Right hindlimb (tissue), 1 donor: ENCODE results near the gene LY6G6D.

Experiments
- DNase-seq: peaks from one replicate; pipeline ENCODE4 v3.0.0-alpha.2; 2018

Gene LY6G6D, protein sequence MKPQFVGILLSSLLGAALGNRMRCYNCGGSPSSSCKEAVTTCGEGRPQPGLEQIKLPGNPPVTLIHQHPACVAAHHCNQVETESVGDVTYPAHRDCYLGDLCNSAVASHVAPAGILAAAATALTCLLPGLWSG

DNA sequence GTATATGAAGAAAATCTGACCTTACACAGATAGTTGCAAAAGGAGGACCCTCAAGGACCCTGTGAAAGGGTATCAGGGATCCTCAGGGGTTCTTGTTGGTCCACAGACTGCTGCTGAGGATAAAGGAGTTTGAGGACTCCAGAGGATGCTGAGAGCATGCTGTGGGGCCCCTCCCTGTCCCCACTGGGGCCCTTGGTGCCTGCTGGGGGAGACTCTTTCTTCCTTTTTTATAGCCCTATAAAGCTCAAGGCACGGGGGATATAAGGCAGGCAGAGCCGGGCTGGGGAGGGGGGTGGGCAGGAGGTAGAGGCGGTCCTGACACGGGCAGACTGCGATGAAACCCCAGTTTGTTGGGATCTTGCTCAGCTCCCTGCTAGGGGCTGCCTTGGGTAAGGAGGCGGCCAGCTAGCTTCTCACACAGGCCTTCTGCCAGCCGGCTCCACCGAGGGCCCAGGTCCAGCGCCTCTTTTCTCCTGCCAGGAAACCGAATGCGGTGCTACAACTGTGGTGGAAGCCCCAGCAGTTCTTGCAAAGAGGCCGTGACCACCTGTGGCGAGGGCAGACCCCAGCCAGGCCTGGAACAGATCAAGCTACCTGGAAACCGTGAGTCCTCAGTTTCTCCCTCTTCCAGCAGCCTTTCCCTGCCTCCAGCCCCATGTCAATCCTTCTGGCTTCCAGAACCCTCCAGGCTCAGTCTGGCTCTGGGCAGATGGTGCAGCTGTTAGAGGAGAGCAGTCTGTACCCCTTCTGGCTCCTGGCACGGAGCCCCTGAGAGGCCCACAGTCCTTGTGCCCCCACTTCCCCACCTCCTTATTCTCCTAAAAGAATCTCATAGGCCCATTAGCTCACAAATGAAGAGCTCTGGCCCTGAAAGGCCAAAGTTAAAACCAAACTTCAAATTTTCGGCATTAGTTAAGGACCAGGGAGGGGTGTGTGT lies at the start of gene LY6G6D:
Gene LY6G6D, plus strand, starts transcription at position 327 of the 937 bp plus-strand sequence. Its CDS starts 8 bp downstream, at position 335.
- peak; percentile 49 for DNase-seq

DNA sequence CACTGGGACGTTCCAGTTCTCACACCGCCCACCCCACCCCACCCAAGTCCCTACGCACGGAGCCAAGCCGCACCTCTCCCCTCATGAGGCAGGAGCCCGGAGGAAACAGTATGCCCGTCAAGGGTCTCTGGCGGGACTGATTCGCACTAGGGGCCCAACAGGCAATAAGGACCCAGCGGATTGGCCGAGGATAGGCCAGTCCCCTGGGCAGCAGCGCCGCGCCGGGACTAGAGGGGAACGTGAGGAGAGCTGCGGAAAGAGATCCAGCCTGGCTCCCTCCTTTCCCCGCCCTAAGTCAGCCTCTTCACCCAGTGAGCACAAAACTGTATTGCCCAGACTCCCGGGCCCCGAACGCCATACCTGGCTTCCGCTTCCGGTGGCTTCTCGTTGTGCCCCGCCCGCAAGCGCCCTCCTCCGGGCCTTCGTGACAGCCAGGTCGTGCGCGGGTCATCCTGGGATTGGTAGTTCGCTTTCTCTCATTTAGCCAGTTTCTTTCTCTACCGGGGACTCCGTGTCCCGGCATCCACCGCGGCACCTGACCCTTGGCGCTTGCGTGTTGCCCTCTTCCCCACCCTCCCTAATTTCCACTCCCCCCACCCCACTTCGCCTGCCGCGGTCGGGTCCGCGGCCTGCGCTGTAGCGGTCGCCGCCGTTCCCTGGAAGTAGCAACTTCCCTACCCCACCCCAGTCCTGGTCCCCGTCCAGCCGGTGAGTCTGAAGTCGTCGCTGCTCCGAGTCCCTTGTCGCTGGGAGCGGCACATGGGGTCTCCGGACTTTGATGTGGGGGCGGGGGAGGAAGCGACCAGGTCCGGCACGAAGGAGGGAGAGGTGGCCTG lies 49.4 kb upstream of the LY6G6D start, which contains the start of gene CSNK2B:
Gene CSNK2B, plus strand, starts transcription at position 580 of the 836 bp plus-strand sequence. CDS start 752 bp downstream, outside the sequence.
- DNase-seq, result peak; percentile 99

DNA sequence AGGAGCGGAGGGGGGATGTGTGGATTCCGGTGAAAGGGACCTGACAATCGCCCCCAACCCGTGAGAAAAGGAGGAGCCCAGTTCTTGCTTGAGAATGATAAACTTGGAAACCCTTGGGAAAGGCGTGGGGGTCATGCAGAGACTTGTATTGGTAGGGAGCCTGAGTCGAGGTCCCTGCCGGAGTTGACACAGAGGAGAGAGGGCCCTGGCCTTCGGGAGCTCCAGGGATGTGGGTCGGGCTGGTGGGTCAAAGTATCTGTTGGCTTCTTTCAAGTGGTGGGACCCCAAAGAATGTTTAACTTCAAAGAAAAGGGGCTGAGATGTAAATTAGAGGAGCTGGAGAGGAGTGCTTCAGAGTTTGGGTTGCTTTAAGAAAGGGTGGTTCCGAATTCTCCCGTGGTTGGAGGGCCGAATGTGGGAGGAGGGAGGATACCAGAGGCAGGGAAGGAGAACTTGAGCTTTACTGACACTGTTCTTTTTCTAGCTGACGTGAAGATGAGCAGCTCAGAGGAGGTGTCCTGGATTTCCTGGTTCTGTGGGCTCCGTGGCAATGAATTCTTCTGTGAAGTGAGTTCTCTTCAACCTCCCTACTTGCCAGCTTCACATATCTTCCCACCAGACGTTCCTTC lies 48.7 kb upstream of the LY6G6D start:
- no peak for DNase-seq

DNA sequence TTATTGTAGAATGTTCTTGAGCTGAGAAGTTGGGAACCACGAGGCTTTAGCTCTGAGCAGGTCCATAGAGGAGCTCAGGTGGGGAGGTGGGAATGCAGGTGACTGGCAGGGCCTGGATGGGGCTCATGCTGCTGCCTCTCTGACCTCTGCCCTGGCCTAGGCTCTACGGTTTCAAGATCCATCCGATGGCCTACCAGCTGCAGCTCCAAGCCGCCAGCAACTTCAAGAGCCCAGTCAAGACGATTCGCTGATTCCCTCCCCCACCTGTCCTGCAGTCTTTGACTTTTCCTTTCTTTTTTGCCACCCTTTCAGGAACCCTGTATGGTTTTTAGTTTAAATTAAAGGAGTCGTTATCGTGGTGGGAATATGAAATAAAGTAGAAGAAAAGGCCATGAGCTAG lies 45.5 kb upstream of the LY6G6D start, which contains the start of gene LY6G5B:
Gene LY6G5B, plus strand, starts transcription at position 301 of the 400 bp plus-strand sequence. CDS start 975 bp downstream, outside the sequence.
- no peak for DNase-seq

DNA sequence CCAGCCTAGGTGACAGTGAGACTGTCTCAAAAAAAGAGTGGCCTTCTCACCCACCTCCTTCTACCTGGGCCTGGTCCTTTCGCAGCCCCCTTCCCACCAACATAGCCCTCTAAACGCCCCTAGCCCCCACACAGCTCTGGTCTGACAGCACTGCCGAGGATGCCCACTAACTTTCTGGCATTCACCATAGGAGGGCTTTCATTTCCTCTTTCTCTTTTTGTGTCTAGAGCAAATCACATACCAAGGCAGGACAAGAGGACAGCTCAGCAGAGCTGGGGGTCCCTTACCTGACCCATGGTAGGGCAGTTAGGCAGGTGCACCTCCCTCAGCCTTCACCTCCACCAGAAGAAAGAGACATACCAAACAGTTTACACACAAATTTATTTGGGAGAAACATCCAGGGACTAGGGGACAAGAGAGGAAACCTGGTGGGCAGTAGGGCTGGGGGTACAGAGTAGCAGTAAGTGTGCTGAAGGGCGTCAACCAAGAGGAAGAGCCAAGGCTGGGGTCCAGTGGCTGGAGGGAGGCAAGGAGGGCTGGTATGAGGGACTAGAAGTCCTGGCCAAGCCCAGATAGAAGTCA lies 38.7 kb upstream of the LY6G6D start:
- DNase-seq, result no peak

DNA sequence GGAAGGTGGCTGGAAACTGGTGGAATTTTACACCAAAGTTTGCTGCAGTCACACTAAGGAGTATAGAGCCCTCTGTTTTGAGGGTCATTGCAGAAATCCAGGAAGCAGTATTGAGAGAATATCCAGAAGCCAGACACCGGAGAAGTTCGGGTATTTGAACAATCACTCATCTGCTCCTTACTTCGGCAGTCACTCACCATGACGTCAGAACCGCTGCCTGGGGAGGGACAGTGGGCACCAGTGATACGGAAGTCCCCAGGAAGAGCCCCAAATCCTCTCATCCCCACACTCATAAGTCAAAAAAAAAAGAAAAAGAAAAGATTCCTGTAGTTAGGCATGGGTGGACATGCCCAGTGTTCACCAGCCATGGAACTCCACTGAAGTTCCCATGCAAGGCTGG lies 38.2 kb upstream of the LY6G6D start:
- no peak for DNase-seq

DNA sequence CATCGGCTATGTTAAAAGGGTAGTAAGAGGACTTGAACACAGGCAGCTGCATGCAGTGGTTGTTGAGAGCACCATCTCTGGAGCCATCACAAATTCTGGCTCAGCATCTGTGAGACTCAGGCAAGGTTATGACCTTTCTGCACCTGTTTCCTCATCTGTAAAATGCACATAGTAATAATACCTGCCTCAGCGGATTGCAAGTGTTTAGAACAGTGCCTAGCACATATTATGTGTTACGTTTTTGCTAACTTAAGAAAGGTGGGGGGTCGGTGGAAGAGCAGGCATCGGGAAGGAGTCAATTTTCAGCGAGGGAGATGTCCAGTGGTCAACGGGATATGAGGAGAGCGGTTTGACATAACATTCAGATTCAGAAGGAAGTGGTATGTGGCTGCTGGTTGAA lies 37.2 kb upstream of the LY6G6D start:
- no peak for DNase-seq

DNA sequence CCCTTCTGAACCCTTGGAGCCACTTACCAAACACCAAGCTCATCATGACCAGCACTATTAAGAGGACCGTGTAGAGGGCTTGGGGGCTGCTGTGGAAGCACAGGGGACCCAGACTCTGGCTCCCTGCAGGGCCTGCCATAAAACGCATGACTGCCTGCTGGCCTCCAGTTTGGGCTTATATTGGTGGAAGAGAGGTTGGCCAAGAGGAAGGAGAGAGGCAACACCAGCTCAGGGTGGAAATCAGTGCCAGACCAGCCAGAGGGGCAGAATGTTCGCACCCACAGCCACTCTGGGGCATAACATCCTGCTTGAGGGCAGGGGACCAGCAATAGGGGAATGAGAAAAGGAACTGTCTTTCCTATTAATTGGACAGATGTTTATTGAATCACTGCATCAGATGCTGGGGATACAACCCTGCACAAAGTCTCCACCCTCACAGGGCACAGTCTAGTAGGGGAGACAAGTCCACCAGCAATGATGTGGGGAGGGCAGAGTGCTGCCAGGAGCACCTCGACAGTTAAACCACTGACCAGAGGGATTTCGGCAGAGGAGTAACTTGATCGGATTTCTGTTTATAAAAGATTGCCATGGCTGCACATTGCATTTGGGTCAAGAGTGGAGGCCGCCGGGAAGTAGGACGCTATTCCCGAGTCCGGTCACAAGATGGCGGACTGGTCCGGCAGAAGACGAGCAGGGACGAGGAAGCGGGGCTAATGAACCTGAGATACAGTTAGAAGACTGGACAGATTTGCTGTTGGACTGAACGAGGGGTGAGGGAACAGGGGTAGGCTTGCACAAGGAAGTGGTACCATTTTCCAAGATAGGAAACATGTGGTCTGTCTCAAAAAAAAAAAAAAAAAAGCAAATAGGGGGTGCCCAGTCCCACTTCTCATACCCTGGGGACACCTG lies 34.7 kb upstream of the LY6G6D start, which contains the start of gene LY6G5C:
Gene LY6G5C, minus strand, starts transcription at position 842 of the 909 bp plus-strand sequence. Its CDS starts 694 bp downstream, at position 148.
- peak; percentile 91 for DNase-seq

DNA sequence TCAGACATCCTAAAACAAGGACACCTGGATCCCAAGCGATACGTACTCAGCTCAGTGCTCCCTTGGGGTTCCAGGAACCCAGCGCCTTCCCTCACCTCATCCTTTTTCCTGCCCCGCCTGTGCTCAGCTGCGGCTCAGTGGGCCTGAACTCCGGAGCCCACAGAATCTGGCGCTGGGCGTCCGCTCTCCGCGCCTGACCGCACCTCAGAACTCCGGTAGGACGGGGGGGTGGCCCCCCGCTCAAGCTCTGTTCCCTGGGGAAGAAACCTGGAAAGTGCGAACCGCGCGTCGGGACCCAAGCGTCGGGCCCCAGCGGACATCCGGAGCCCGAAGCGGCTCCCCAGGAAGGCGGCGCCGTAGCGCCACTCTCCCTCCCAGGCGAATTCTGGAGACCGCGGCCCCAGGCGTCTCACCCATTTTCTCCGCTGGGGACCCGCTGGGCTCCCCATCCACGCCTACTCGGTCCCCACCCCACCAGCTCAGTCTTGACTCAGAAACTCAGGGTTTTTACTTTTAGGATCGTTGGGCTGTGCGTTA lies 33.9 kb upstream of the LY6G6D start:
- DNase-seq, result no peak

DNA sequence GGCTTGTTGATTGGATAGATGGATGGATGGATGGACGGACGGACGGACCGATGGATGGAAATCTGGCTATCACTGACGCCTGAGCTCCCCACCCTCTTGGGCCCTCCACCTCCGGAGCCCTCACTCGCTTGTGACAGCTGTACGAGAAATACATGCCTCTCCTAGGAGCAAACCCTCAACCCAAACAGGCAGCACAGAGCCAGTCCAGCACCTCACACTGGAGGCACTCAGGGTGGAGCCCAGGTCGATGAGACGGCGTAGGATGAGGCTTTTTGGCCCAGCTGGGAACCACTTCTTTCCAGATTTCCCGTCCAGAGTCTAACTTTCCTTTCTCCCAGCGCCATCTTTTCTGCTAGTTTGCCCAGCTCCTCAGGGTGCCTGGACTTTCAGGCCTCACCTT lies 31.6 kb upstream of the LY6G6D start:
- no peak for DNase-seq

DNA sequence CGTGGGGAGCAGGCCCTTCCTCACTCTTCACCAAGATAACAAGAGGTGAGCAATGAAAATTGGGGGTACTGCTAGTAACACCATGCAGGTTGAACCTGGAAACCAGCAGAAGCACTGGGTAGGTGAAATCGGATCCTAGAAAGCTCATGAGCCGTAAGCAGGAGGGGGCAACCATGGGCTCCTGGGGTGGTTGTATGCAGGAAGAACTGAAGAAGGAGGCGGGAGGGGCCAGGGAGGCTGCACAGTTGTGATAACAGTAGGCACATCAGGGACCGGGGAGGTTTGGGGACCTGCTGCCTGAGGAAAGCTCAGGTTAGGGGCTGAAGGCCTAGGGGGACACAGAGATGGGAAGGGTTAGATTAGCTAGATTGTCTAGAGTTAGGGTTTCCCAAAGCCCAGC lies 28.7 kb upstream of the LY6G6D start:
- DNase-seq, result no peak

DNA sequence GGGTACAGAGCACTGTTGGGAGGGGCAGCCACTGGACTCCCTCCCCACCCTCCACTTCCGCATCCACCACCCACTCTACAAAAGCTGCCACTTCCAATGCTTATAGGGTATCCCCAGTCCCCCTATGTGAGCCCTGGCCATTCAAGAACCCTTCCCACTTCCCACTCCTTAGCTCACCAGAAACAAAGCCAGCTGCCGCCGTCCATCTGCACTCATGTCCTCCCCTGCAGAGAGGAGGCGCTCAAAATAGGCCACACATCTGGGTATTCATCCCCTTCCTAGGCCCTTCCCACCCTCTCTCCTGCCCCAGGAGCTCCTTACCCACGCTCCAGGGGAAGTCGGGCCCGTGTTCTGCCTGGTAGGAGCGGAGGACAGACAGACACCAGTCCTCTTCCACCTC lies 27.8 kb upstream of the LY6G6D start:
- DNase-seq, result no peak

DNA sequence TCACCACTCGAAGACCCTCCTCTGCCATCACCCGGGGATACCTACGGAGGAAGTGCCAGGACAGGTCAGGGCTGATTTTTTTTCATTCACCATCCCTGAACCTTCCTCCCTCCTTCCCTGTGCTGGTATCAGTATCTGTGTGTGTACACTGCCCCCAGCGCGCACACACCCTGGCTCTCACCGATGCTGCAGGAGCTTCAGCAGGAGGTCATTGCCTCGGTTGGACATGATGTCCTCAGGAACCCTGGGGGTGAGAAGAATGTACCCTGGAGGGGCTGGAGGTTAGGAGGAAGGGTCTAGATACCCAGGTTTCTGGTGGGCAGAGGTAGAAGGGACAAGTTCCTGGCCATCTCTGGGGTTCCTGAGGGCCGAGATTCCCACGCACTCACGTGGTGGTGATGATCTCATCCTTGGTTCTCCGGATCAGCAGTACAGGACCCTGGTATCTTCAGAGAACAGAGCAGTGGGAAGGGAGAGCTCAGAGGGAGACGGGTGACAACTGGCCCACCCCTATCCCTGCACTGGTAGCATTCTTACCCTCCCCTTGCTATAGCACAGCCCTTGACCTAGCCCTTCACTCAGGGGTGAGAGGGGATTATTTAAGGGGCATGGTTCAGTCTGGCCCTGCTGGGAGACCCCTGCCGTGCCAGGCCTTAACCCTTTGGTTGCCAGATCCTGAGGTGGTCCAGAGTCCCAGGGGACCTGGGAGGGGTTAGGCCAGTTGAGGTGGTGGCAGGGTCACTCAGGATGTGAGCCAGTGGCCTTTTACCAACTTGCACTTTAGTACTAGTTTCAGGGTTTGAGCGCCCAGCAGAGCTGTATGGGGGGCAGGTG lies 27.1 kb upstream of the LY6G6D start:
- no peak for DNase-seq

DNA sequence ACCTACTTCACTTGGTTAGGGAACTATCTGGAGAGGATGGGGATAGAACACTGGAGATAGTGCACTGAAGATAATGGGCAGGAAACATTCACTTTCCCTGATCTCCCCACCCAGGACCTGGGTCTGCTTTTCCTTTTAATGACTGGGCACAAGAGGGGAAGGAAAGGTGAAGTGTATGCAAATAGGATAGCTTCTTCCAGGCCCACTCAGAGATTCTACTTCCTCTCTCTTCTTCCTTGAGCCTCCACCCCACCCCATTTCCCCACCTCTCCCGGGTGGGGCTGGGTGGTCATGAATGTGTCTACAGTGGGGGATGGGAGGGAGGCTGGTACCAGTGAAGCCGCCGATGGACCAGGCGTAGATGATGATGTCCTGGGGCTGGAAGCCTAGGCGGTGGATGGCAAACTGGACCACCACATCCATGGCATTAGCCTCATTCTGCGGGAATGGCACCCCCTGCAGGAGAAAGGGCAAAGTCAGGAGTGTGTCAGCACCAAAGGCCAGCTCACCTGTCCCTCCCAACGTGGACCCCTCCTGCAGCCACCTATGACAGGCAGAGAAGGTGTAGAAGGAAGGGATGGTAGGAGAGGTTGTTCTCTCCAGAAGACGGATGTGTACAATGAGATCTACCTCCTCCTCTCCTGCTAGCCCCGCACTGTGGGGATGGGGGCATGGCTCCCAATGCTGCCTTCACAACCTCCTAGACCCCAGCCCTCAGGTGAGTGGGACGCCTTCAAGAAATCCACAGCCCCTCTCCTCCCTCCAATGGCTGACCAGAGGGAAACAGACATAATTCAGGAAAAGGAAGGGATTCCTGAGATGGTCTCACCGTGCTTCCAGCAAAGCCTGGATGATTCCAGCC lies 25.7 kb upstream of the LY6G6D start:
- DNase-seq, result no peak

DNA sequence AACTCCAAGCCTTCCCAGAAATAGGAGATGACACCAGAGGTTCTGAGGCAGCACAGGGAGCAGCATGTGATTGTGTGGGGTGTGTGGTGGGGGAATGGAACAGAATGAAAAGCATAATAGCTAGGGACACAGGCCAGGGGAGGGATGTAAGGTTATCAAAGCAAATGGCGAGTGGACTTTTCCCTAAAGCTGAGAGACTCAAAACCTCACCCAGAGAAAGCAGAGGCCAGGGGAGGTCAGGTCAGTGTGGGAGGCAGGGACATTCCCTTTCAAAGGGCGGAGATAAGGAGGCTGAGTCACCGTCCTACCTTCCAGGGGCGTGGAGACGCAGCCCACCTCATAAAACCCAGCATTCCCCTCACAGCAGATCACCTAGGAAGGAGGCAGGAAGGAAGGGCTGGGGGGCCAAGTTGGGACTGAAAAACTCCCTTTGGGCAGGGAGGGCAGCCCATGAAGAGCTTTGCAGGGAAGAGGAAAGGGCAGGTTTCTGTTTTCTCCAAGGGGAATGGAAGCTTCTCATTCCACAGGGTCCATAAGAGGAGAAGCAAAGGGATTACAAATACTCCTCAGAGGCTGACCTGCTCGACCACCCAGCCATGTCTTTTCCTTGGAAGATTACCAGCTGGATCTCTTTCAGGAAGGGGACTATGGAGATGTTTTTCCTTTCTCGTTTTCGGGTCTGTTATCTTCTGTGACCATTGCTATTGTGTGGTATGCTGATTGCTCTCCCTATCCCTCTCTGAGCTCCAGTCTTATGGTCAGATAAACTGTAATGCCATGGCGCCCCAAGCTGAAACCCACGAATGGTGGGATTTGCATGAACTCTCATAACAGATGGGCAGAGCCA lies 24.7 kb upstream of the LY6G6D start:
- DNase-seq, result no peak

DNA sequence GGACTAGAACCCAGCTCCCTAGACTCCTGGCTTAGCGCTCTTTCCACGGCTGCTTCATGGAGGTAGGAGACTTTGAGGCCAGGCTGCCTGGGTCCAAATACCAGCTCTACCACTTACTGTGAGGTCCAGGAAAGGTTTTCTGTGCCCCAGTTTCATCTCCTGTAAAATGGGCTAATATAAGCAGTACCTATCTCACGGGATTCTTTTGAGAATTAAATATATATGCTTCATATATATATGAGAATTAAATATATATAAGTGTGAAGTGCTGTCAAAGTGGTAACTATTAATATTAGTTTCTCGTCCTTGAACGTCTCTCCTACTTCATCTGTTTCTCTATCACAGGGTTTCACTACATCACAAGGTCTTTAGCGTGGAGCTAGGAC lies 24.1 kb upstream of the LY6G6D start:
- no peak for DNase-seq

DNA sequence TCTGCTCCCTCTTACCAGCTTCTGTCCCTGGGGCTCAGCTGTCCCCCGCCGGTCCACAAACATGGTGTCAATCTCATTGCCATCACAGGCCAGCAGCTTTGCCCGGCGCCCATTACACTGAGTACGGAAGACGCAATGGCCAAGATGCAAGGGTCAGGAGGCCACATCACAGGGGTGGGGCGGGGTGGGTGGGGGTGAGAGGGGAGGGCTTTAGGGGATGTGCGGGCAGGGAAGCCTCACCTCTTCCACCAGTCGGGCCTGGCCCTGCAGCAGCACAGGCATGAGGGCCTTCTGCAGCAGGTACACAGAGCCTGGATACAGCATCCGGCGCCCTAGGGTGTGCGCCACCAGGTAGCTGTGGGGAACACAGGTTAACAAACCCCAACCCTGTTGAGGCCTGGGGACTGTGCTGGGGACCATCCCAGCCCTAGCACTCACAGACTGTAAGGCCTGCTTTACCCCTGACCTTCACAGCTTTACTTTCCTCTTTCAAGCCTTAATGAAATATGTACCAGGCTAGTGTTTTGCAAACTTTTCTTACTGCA lies 23.5 kb upstream of the LY6G6D start:
- no peak for DNase-seq

DNA sequence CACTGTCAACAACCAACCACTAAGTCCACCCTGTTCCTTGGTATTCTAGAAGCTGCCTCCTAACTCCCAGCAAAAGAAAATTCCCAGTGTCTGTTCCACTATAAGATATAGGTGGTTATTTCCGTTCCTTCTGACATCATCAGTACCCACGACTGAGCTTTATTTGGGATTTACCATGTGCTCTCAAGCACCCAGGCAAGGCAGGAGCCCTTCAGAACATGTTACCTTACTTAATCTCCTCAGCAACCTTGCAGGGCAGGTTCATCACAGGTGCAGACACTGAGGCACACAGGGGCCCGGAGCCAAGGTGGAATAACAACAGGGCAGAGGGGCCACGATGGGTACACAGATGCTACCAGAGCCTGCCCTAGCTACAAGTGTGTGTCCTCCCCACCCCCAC lies 22.8 kb upstream of the LY6G6D start:
- DNase-seq, result no peak
